HG03060 (cell line): ENCODE measurements around the gene SLC30A7.

ENCODE experiments used
- ATAC-seq: cut with Tn5 transposase; IDR thresholded peaks from one replicate; pipeline ENCODE4 v1.9.1; 2021; ENCODE audit warnings: low read depth, moderate number of reproducible peaks; ENCODE audit not compliant: unreplicated experiment

SLC30A7 gene

GRCh38 chr1:100969327-100969726 is 73.4 kb downstream of the SLC30A7 start:
- ATAC-seq, result no peak

GRCh38 chr1:100971021-100971420 is 75.1 kb downstream of the SLC30A7 start:
- no peak for ATAC-seq

- no peak for ATAC-seq
Measured at GRCh38 chr1:100972185-100972584, 76.3 kb downstream of the SLC30A7 start.

- ATAC-seq, result no peak
Measured at GRCh38 chr1:100976936-100977335, 81.0 kb downstream of the SLC30A7 start.

GRCh38 chr1:100979631-100980030 is 83.7 kb downstream of the SLC30A7 start:
- no peak for ATAC-seq

- no peak for ATAC-seq
Measured at GRCh38 chr1:100982793-100983192, 86.9 kb downstream of the SLC30A7 start.

GRCh38 chr1:100988121-100988520 is 92.2 kb downstream of the SLC30A7 start:
- ATAC-seq, result no peak

- ATAC-seq, result no peak
Measured at GRCh38 chr1:100989306-100990077, 93.6 kb downstream of the SLC30A7 start.

- no peak for ATAC-seq
Measured at GRCh38 chr1:100995198-100995988, 99.5 kb downstream of the SLC30A7 start.

GRCh38 chr1:100998426-100998825 is 102.5 kb downstream of the SLC30A7 start:
- ATAC-seq, result no peak

- ATAC-seq, result no peak
Measured at GRCh38 chr1:101000131-101000873, 104.4 kb downstream of the SLC30A7 start.

GRCh38 chr1:101002551-101002950 is 106.7 kb downstream of the SLC30A7 start:
- ATAC-seq, result no peak

GRCh38 chr1:101003012-101003650 is 107.2 kb downstream of the SLC30A7 start:
- no peak for ATAC-seq

- ATAC-seq, result no peak
Measured at GRCh38 chr1:101004061-101004460, 108.2 kb downstream of the SLC30A7 start.

GRCh38 chr1:101004670-101005069 is 108.8 kb downstream of the SLC30A7 start:
- no peak for ATAC-seq

GRCh38 chr1:101005183-101005582 is 109.3 kb downstream of the SLC30A7 start:
- no peak for ATAC-seq

- ATAC-seq, result no peak
Measured at GRCh38 chr1:101005871-101006270, 110.0 kb downstream of the SLC30A7 start.

GRCh38 chr1:101006553-101006952 is 110.7 kb downstream of the SLC30A7 start:
- no peak for ATAC-seq

- no peak for ATAC-seq
Measured at GRCh38 chr1:101008229-101008834, 112.4 kb downstream of the SLC30A7 start.

GRCh38 chr1:101013776-101014175 is 117.9 kb downstream of the SLC30A7 start:
- ATAC-seq, result no peak
